Smooth muscle cell (in vitro differentiated cells): Measurements from ENCODE around the gene TMEM161A. TPM values are rescaled to one million over a fixed set of nuclear protein-coding genes. Genes with fewer than 3 reads are reported as not detected.

Experiments used
- DNase-seq: peaks from one replicate; lab custom pipeline; 2025; ENCODE audit not compliant: unreplicated experiment; lab: John Stamatoyannopoulos, UW
- H2AFZ ChIP-seq: fragments of 200-600 bp; sonication (generic); 2 replicates; pipeline ENCODE4 v1.6.0; 2016; ENCODE audit warnings: antibody characterized with exemption, low read depth, mild to moderate bottlenecking
- H3F3A ChIP-seq: fragments of 200-600 bp; sonication (generic); 2 replicates; pipeline ENCODE4 v1.6.0; 2017; ENCODE audit warnings: antibody characterized with exemption, low read depth
- H3K27ac ChIP-seq: fragments of 200-600 bp; sonication (generic); 2 replicates; pipeline ENCODE4 v1.5.1; 2016; ENCODE audit warnings: low read depth, mild to moderate bottlenecking
- H3K27me3 ChIP-seq: fragments of 200-600 bp; sonication (generic); 2 replicates; pipeline ENCODE4 v1.6.1; 2016; ENCODE audit warnings: low read depth, mild to moderate bottlenecking
- H3K36me3 ChIP-seq: fragments of 200-600 bp; sonication (generic); 2 replicates; pipeline ENCODE4 v1.5.1; 2016; ENCODE audit warnings: low read depth
- H3K4me1 ChIP-seq: fragments of 200-600 bp; sonication (generic); 2 replicates; pipeline ENCODE4 v1.5.1; 2016; ENCODE audit warnings: low read depth
- H3K4me2 ChIP-seq: fragments of 200-600 bp; sonication (generic); 2 replicates; pipeline ENCODE4 v1.6.0; 2016; ENCODE audit warnings: mild to moderate bottlenecking
- H3K4me3 ChIP-seq: fragments of 200-600 bp; sonication (generic); 2 replicates; pipeline ENCODE4 v1.5.1; 2016; ENCODE audit warnings: mild to moderate bottlenecking
- H3K79me2 ChIP-seq: fragments of 200-600 bp; sonication (generic); 2 replicates; pipeline ENCODE4 v1.6.0; 2016; ENCODE audit warnings: low read depth, mild to moderate bottlenecking
- H3K9ac ChIP-seq: fragments of 200-600 bp; sonication (generic); 2 replicates; pipeline ENCODE4 v1.6.0; 2016; ENCODE audit warnings: low read depth
- H3K9me3 ChIP-seq: fragments of 200-600 bp; sonication (generic); replicated peaks from 2 replicates; pipeline ENCODE4 v1.5.1; 2016; ENCODE audit warnings: low read depth
- H4K20me1 ChIP-seq: fragments of 200-600 bp; sonication (generic); 2 replicates; pipeline ENCODE4 v1.6.0; 2016; ENCODE audit warnings: low read depth
- WGBS: methylation state at CpG from one replicate; pipeline ENCODE4 v1.1.7; 2016; ENCODE audit warnings: low lambda C conversion rate; 5-methylcytosine and 5-hydroxymethylcytosine counted together
- polyA plus RNA-seq: library from polyadenylated mRNA; unstranded; fragments of >200 nt; fragmentation: Nextera tagmentation; extraction: Ambion mirVana; gene quantifications from 2 replicates; pipeline ENCODE4 v1.2.1, GENCODE V29; 2016
- total RNA-seq: library from RNA; depleted of rRNA; stranded (reverse); fragments of >200 nt; gene quantifications from 2 replicates; pipeline ENCODE4 v1.2.3, GENCODE V29; 2014
- TF ChIP-seq, protein P1 (sequence below): fragments of 200-600 bp; sonication (generic); IDR thresholded peaks from 2 replicates; pipeline ENCODE4 v1.5.1; 2017; ENCODE audit warnings: borderline replicate concordance, mild to moderate bottlenecking, antibody characterized with exemption; ENCODE audit not compliant: insufficient read depth, poor library complexity, severe bottlenecking

The TMEM161A gene
- total and polyA plus RNA-seq, 2 experiments from 2014 or later, result 30.3 to 47.8 TPM

DNA sequence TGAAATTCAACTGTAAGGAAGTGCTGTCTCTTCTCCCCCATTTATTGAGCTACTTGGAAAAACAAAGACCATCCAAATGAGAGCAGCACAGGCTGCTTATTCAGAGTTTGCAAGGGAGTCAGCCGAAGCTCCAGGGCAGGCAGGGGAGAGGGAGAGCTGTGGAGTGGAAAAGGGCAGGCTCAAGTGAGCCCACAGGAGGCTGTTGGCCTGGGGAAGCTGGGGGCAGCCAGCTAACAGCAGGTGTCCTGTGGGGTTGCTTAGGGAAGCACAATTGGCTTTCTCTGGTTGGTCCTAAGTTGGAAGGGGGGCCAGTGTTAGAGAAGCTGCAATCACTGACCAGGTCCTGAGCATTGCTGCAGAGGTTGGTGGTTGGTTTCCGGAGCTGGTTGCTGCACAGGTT is 50.6 kb downstream of the TMEM161A start:
- no peaks in the 10 kb centered on the region for H3K79me2 ChIP-seq
- H3K9ac ChIP-seq, result no peak overlapping the region
- H3K4me3 ChIP-seq, result no peak overlapping the region
- H2AFZ ChIP-seq, result no peak overlapping the region
- no peak for DNase-seq
- no peaks in the 10 kb centered on the region for H3K4me1 ChIP-seq
- no peaks in the 10 kb centered on the region for H3K9me3 ChIP-seq
- H3K36me3 ChIP-seq, result no peaks in the 10 kb centered on the region
- peaks cover 4% of the 10 kb centered on the region for H4K20me1 ChIP-seq
- no peak overlapping the region for H3K27ac ChIP-seq
- WGBS, result 88% methylated on average over 2 of the region's 2 CpGs
- no peaks in the 10 kb centered on the region for H3F3A ChIP-seq
- H3K4me2 ChIP-seq, result no peak overlapping the region
- H3K27me3 ChIP-seq, result no peaks in the 10 kb centered on the region
- TF ChIP-seq, protein P1, sequence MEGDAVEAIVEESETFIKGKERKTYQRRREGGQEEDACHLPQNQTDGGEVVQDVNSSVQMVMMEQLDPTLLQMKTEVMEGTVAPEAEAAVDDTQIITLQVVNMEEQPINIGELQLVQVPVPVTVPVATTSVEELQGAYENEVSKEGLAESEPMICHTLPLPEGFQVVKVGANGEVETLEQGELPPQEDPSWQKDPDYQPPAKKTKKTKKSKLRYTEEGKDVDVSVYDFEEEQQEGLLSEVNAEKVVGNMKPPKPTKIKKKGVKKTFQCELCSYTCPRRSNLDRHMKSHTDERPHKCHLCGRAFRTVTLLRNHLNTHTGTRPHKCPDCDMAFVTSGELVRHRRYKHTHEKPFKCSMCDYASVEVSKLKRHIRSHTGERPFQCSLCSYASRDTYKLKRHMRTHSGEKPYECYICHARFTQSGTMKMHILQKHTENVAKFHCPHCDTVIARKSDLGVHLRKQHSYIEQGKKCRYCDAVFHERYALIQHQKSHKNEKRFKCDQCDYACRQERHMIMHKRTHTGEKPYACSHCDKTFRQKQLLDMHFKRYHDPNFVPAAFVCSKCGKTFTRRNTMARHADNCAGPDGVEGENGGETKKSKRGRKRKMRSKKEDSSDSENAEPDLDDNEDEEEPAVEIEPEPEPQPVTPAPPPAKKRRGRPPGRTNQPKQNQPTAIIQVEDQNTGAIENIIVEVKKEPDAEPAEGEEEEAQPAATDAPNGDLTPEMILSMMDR, result no peak

DNA sequence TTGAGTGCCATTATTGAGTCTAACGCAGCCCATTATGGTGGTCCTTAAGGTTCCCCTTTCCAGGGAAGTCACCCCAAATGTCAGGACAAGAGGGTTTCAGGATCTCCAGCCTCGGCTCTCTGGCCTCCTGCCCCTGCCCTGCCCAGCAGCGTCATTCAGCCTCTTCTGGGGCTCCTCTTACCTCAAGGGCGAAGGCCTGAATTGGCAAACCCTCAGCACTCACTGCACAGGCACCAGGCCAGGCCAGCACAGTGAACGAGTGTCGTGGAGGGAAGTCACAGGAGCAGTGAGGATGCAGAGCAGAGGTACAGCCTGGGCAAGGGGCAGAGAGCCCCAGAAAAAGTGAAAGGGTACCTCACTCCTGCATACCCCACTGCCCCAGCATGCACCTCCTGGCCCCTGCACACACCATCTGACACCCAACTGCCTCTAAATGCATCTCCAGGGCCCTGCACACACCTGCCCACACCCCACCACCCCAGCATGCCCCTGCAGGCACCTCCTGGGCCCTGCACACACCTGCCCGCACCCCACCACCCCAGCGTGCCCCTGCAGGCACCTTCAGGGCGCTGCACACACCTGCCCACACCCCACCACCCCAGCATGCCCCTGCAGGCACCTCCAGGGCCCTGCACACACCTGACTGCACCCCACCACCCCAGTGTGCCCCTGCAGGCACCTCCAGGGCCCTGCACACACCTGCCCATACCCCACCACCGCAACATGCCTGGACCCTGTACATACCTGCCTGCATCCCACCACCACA is 54.7 kb downstream of the TMEM161A start:
- WGBS, result 91% methylated on average over 7 of the region's 10 CpGs
- H3K27ac ChIP-seq, result no peak overlapping the region
- H3K36me3 ChIP-seq, result no peaks in the 10 kb centered on the region
- H3K9ac ChIP-seq, result no peak overlapping the region
- no peak for DNase-seq
- no peak overlapping the region for H3K4me3 ChIP-seq
- no peak overlapping the region for H2AFZ ChIP-seq
- H4K20me1 ChIP-seq, result peaks cover 28% of the 10 kb centered on the region
- no peaks in the 10 kb centered on the region for H3K4me1 ChIP-seq
- no peak overlapping the region for H3K4me2 ChIP-seq
- TF ChIP-seq, protein P1, result no peak
- H3F3A ChIP-seq, result no peaks in the 10 kb centered on the region
- no peaks in the 10 kb centered on the region for H3K9me3 ChIP-seq
- H3K27me3 ChIP-seq, result no peaks in the 10 kb centered on the region
- H3K79me2 ChIP-seq, result no peaks in the 10 kb centered on the region

DNA sequence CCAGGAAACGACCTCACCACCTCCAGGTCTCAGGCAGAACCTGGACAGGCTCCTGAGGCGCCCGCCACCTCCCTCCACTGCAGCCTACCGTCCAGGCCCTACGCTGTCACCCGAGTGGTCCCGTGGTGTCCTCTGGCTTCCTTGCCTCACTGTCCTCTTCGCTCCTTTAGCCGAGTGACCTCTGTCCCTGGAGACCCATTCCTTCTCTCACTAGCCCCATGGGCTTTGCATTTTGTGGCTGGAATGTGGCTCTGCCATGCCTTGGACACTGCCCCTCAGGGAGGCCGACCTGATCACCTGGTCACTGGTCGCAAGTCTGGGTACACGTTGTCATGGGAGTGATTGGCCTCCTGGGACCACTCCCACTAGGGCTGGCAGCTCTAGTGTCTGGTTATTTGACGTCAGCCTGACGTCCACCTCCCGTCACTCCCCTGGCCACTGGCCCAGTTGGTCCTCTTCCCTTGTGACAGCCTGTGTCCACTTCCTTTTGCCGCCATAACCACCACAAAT is 56.6 kb downstream of the TMEM161A start:
- H3K27me3 ChIP-seq, result no peaks in the 10 kb centered on the region
- H3K9me3 ChIP-seq, result no peaks in the 10 kb centered on the region
- H3K27ac ChIP-seq, result no peak overlapping the region
- no peak for DNase-seq
- 88% methylated on average over 16 of the region's 16 CpGs for WGBS
- H3K4me3 ChIP-seq, result no peak overlapping the region
- H2AFZ ChIP-seq, result no peak overlapping the region
- no peaks in the 10 kb centered on the region for H3K79me2 ChIP-seq
- TF ChIP-seq, protein P1, result no peak
- H3K36me3 ChIP-seq, result no peaks in the 10 kb centered on the region
- H3F3A ChIP-seq, result no peaks in the 10 kb centered on the region
- peaks cover 42% of the 10 kb centered on the region for H4K20me1 ChIP-seq
- no peak overlapping the region for H3K9ac ChIP-seq
- no peak overlapping the region for H3K4me2 ChIP-seq
- no peaks in the 10 kb centered on the region for H3K4me1 ChIP-seq

DNA sequence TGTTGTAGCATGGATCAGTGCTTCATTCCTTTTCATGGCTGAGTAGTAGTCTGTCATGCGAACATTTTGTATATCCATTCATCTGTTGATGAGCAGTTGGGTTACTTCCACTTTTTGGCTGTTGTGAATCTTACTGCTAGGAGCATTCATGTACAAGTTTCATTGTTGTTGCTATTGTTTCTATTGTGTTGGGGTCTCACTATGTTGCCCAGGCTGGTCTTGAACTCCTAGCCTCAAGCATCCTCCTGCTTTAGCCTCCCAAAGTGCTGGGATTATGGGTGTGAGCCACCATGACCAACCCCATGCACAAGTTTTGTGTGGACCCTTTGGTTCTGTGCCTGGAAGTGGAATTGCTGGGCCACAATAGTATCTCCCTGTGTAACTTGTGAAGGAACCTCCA is 58.7 kb downstream of the TMEM161A start:
- H2AFZ ChIP-seq, result no peak overlapping the region
- no peaks in the 10 kb centered on the region for H3F3A ChIP-seq
- peaks cover 42% of the 10 kb centered on the region for H4K20me1 ChIP-seq
- H3K27ac ChIP-seq, result no peak overlapping the region
- no peak overlapping the region for H3K4me2 ChIP-seq
- H3K27me3 ChIP-seq, result no peaks in the 10 kb centered on the region
- WGBS, result 94% methylated on average over 1 of the region's 1 CpG
- H3K36me3 ChIP-seq, result no peaks in the 10 kb centered on the region
- H3K9ac ChIP-seq, result no peak overlapping the region
- H3K4me1 ChIP-seq, result no peaks in the 10 kb centered on the region
- TF ChIP-seq, protein P1, result no peak
- DNase-seq, result no peak
- no peak overlapping the region for H3K4me3 ChIP-seq
- no peaks in the 10 kb centered on the region for H3K79me2 ChIP-seq
- H3K9me3 ChIP-seq, result no peaks in the 10 kb centered on the region
